ENCODE results near the gene ZNF296.
A peak's percentile ranks its signal among the peaks of the same experiment; 100 is the strongest.

The ZNF296 gene

GRCh38 chr19:45079063-45079910 is 3.0 kb upstream of the ZNF296 start, which contains the start of gene GEMIN7:
TSS of gene GEMIN7 (plus strand) at chr19:45079260. CDS start at chr19:45090115, 10,855 bp downstream.
- DNase-seq = peak; percentile 49 to 86

GRCh38 chr19:45078390-45079062 is 2.2 kb upstream of the ZNF296 start:
- DNase-seq = no peak

- no peak for DNase-seq
Observed at GRCh38 chr19:45076851-45077730, 813 bp upstream of the ZNF296 start.

- peak in 1 of 2 experiments; percentile 56 for DNase-seq
Observed at GRCh38 chr19:45075301-45076028, 813 bp downstream of the ZNF296 start.

- no peak for DNase-seq
Observed at GRCh38 chr19:45074744-45075300, 1.5 kb downstream of the ZNF296 start.

GRCh38 chr19:45071969-45072790 is 4.1 kb downstream of the ZNF296 start:
- no peak for DNase-seq

- DNase-seq = no peak
Observed at GRCh38 chr19:45071545-45071938, 4.7 kb downstream of the ZNF296 start.

- no peak for DNase-seq
Observed at GRCh38 chr19:45070861-45071544, 5.3 kb downstream of the ZNF296 start.

- DNase-seq = no peak
Observed at GRCh38 chr19:45070214-45070613, 6.1 kb downstream of the ZNF296 start.

GRCh38 chr19:45069056-45069455 is 7.2 kb downstream of the ZNF296 start:
- DNase-seq = no peak

GRCh38 chr19:45068041-45068440 is 8.2 kb downstream of the ZNF296 start:
- no peak for DNase-seq

GRCh38 chr19:45066921-45067661 is 9.2 kb downstream of the ZNF296 start:
- DNase-seq = no peak

- DNase-seq = no peak
Observed at GRCh38 chr19:45063851-45064801, 12.2 kb downstream of the ZNF296 start.

GRCh38 chr19:45061965-45062364 is 14.3 kb downstream of the ZNF296 start:
- no peak for DNase-seq

- DNase-seq = peak; percentile 42 to 66
Observed at GRCh38 chr19:45059258-45059965, 16.9 kb downstream of the ZNF296 start.

GRCh38 chr19:45058622-45059159 is 17.6 kb downstream of the ZNF296 start:
- no peak for DNase-seq

- DNase-seq = no peak
Observed at GRCh38 chr19:45057444-45057843, 18.8 kb downstream of the ZNF296 start.

- DNase-seq = no peak
Observed at GRCh38 chr19:45056831-45057230, 19.4 kb downstream of the ZNF296 start.

All from NCI-H446 (cell line).